Chondrocyte (in vitro differentiated cells): ENCODE data around the gene ZNF768. TPM values are rescaled to one million over a fixed set of nuclear protein-coding genes. Genes with fewer than 3 reads are reported as not detected.
A peak's percentile ranks its signal among the peaks of the same experiment; 100 is the strongest.

Experiments used
- DNase-seq: peaks from one replicate; pipeline ENCODE4 v3.0.0; 2021; ENCODE audit warnings: mixed read lengths, low spot score
- H3K27ac Mint-ChIP-seq: one replicate; pipeline ENCODE4 v1.8.0; 2021; ENCODE audit warnings: mild to moderate bottlenecking, moderate library complexity, mixed read lengths; ENCODE audit not compliant: unreplicated experiment
- H3K27me3 Mint-ChIP-seq: 2 replicates; pipeline ENCODE4 v1.8.0; 2021; ENCODE audit warnings: low read depth, mixed read lengths
- H3K36me3 Mint-ChIP-seq: 2 replicates; pipeline ENCODE4 v1.8.0; 2021; ENCODE audit warnings: low read depth, mixed read lengths
- H3K4me1 Mint-ChIP-seq: 2 replicates; pipeline ENCODE4 v1.8.0; 2021; ENCODE audit warnings: low read depth, mild to moderate bottlenecking, mixed read lengths
- H3K4me3 Mint-ChIP-seq: one replicate; pipeline ENCODE4 v1.8.0; 2021; ENCODE audit warnings: mild to moderate bottlenecking, moderate library complexity, mixed read lengths; ENCODE audit not compliant: unreplicated experiment
- H3K9me3 Mint-ChIP-seq: 2 replicates; pipeline ENCODE4 v1.8.0; 2021; ENCODE audit warnings: low read depth, mixed read lengths
- CTCF ChIP-seq: fragments of 200-600 bp; sonication (generic); IDR thresholded peaks from 2 replicates; pipeline ENCODE4 v1.5.0; 2021; ENCODE audit warnings: antibody characterized with exemption, mild to moderate bottlenecking, moderate library complexity
- total RNA-seq: library from RNA; stranded (reverse); gene quantifications from 3 replicates; pipeline ENCODE4 v1.2.1, GENCODE V29; 2021

Gene ZNF768
- total RNA-seq, 1 donor from 2014 or later: 30.0 TPM

- DNase-seq: no peak
- no peaks in the 10 kb centered on the region for H3K27me3 Mint-ChIP-seq
- H3K27ac Mint-ChIP-seq: no peak overlapping the region
- H3K36me3 Mint-ChIP-seq: no peaks in the 10 kb centered on the region
- H3K4me3 Mint-ChIP-seq: no peak overlapping the region
- no peaks in the 10 kb centered on the region for H3K9me3 Mint-ChIP-seq
- no peak for TF ChIP-seq CTCF
- peaks cover 9% of the 10 kb centered on the region for H3K4me1 Mint-ChIP-seq
Observed at GRCh38 chr16:30494709-30495108, 31.7 kb downstream of the ZNF768 start.

- no peak for TF ChIP-seq CTCF
- peaks cover 9% of the 10 kb centered on the region for H3K4me1 Mint-ChIP-seq
Observed at GRCh38 chr16:30493941-30494488, 32.4 kb downstream of the ZNF768 start.

GRCh38 chr16:30491744-30492308 lies 34.5 kb downstream of the ZNF768 start:
- no peak for DNase-seq
- H3K4me3 Mint-ChIP-seq: no peak overlapping the region
- peaks cover 9% of the 10 kb centered on the region for H3K4me1 Mint-ChIP-seq
- H3K27ac Mint-ChIP-seq: peak overlapping the region; percentile 1
- no peaks in the 10 kb centered on the region for H3K9me3 Mint-ChIP-seq
- peak; percentile 28 for TF ChIP-seq CTCF
- H3K27me3 Mint-ChIP-seq: no peaks in the 10 kb centered on the region
- H3K36me3 Mint-ChIP-seq: no peaks in the 10 kb centered on the region

More at GRCh38 chr16:30493941-30494488, 32.4 kb downstream of the ZNF768 start:
- Mint-ChIP-seq H3K9me3 (no peaks in the 10 kb centered on the region), H3K4me3 (no peak overlapping the region), H3K27ac (no peak overlapping the region), H3K27me3 (no peaks in the 10 kb centered on the region), H3K36me3 (no peaks in the 10 kb centered on the region)
- no peak for DNase-seq

GRCh38 chr16:30491229-30491628 lies 35.1 kb downstream of the ZNF768 start:
- DNase-seq: no peak
- TF ChIP-seq CTCF: no peak
- Mint-ChIP-seq H3K4me1 (peaks cover 9% of the 10 kb centered on the region), H3K27ac (no peak overlapping the region), H3K4me3 (no peak overlapping the region), H3K36me3 (no peaks in the 10 kb centered on the region), H3K9me3 (no peaks in the 10 kb centered on the region), H3K27me3 (no peaks in the 10 kb centered on the region)

GRCh38 chr16:30490210-30490609 lies 36.2 kb downstream of the ZNF768 start:
- TF ChIP-seq CTCF: no peak
- Mint-ChIP-seq H3K36me3 (no peaks in the 10 kb centered on the region), H3K27ac (no peak overlapping the region), H3K9me3 (no peaks in the 10 kb centered on the region), H3K4me1 (peaks cover 9% of the 10 kb centered on the region), H3K27me3 (no peaks in the 10 kb centered on the region), H3K4me3 (no peak overlapping the region)
- DNase-seq: no peak
